A549 (cell line): ENCODE results near the gene HOXC12. TPM values are rescaled to one million over a fixed set of nuclear protein-coding genes. Genes with fewer than 3 reads are reported as not detected.

Experiments
- ATAC-seq, 2 experiments: fragments of 200-7000 bp in 1 of 2; fragments of >200 bp in 1 of 2; cut with Nextera tagmentation in 1 of 2; cut with Tn5 transposase in 1 of 2; 3 replicates each; pipeline versions ENCODE4 v1.8.0 to v1.9.1; 2018 to 2020; ENCODE audit warnings: mild to moderate bottlenecking in 1 of 2, moderate library complexity in 1 of 2
- CTCF ChIA-PET: fragments of 300-600 bp; sonication (Branson Sonifier 250); formaldehyde crosslinking; extraction: SDS; loops from one replicate; lab custom pipeline; 2021; ENCODE audit warnings: antibody characterized with exemption, inconsistent platforms; lab: Yijun Ruan, JAX
- POLR2A ChIA-PET: fragments of 350-600 bp; formaldehyde crosslinking; extraction: SDS; loops from one replicate; lab custom pipeline; 2021; ENCODE audit warnings: antibody characterized with exemption, inconsistent platforms; lab: Yijun Ruan, JAX
- DNase-seq, 2 experiments: peaks; one replicate each; pipeline versions ENCODE4 v3.0.0 to v3.0.0-alpha.2; 2011 to 2016; ENCODE audit warnings: low read depth in 1 of 2, low spot score in 1 of 2
- FAIRE-seq: peaks from 2 replicates; lab custom pipeline; 2011; peaks lifted over from hg19 to GRCh38; lab: Jason Lieb, UNC
- H3K27ac ChIP-seq, 2 experiments: fragments of >200 bp; sonication (Bioruptor Twin); formaldehyde crosslinking; 3 replicates each; pipeline ENCODE4 v1.5.1; 2016 to 2017
- H3K4me1 ChIP-seq: fragments of >200 bp; sonication (Bioruptor Twin); formaldehyde crosslinking; 3 replicates; pipeline ENCODE4 v1.6.1; 2016
- H3K4me2 ChIP-seq: fragments of >200 bp; sonication (Bioruptor Twin); formaldehyde crosslinking; 3 replicates; pipeline ENCODE4 v1.6.1; 2016
- H3K4me3 ChIP-seq: fragments of >200 bp; sonication (Bioruptor Twin); formaldehyde crosslinking; 3 replicates; pipeline ENCODE4 v1.5.1; 2016
- H3K9me3 ChIP-seq: fragments of >200 bp; sonication (Bioruptor Twin); formaldehyde crosslinking; 3 replicates; pipeline ENCODE4 v1.6.1; 2016
- CBX2 ChIP-seq: fragments of 200-600 bp; sonication (generic); IDR thresholded peaks from 2 replicates; pipeline ENCODE4 v1.6.1; 2016; ENCODE audit warnings: low read depth, mild to moderate bottlenecking, borderline replicate concordance
- CBX8 ChIP-seq: fragments of 200-600 bp; sonication (generic); IDR thresholded peaks from 2 replicates; pipeline ENCODE4 v1.6.1; 2016
- EHF ChIP-seq: fragments of 250-450 bp; sonication (Bioruptor Pico); IDR thresholded peaks from 2 replicates; pipeline ENCODE4 v1.5.0; 2020; ENCODE audit warnings: mild to moderate bottlenecking
- EP300 ChIP-seq, 2 experiments: fragments of >200 bp; sonication (Bioruptor Twin); formaldehyde crosslinking; IDR thresholded peaks; 2 replicates in 1 of 2; 3 replicates in 1 of 2; pipeline ENCODE4 v1.6.1; 2016 to 2017
- HDAC2 ChIP-seq: fragments of 200-600 bp; sonication (generic); IDR thresholded peaks from 2 replicates; pipeline ENCODE4 v1.6.1; 2016
- HES2 ChIP-seq: fragments of >200 bp; sonication (Bioruptor Twin); formaldehyde crosslinking; IDR thresholded peaks from 2 replicates; pipeline ENCODE4 v1.6.1; 2016
- HEYL ChIP-seq: fragments of 250-450 bp; sonication (Bioruptor Pico); IDR thresholded peaks from 2 replicates; pipeline ENCODE4 v1.8.0; 2021; ENCODE audit warnings: mild to moderate bottlenecking, moderate library complexity
- HMGXB4 ChIP-seq: fragments of 250-450 bp; sonication (Bioruptor Pico); IDR thresholded peaks from 2 replicates; pipeline ENCODE4 v1.5.0; 2021; ENCODE audit warnings: mild to moderate bottlenecking, moderate library complexity, borderline replicate concordance
- HOXB13 ChIP-seq: fragments of 250-450 bp; sonication (Bioruptor Pico); IDR thresholded peaks from 2 replicates; pipeline ENCODE4 v1.5.0; 2020; ENCODE audit warnings: low read depth, mild to moderate bottlenecking, moderate library complexity
- JUNB ChIP-seq: fragments of >200 bp; sonication (Bioruptor Twin); formaldehyde crosslinking; IDR thresholded peaks from 2 replicates; pipeline ENCODE4 v1.6.1; 2016
- KDM1A ChIP-seq: fragments of 200-600 bp; sonication (generic); IDR thresholded peaks from 2 replicates; pipeline ENCODE4 v1.6.1; 2016; ENCODE audit warnings: low read depth, mild to moderate bottlenecking
- MAX ChIP-seq: IDR thresholded peaks from 2 replicates; pipeline ENCODE4 v1.6.1; 2012
- POLR2AphosphoS2 ChIP-seq: conservative IDR thresholded peaks from 2 replicates; pipeline ENCODE4 v1.6.1; 2012; ENCODE audit warnings: low read length, improper control_type of control experiment, inconsistent platforms
- RCOR1 ChIP-seq: fragments of 150-350 bp; IDR thresholded peaks from 2 replicates; pipeline ENCODE4 v1.6.1; 2014; ENCODE audit warnings: antibody characterized with exemption, low read length, low read depth
- REST ChIP-seq: fragments of 200-600 bp; sonication (generic); IDR thresholded peaks from 2 replicates; pipeline ENCODE4 v1.6.1; 2016; ENCODE audit warnings: antibody characterized with exemption, mild to moderate bottlenecking, moderate library complexity
- RNF2 ChIP-seq: fragments of 200-600 bp; sonication (generic); IDR thresholded peaks from 2 replicates; pipeline ENCODE4 v1.6.1; 2016; ENCODE audit warnings: low read depth, mild to moderate bottlenecking, antibody characterized with exemption, moderate library complexity, borderline replicate concordance
- ZC3H11A ChIP-seq: fragments of 450-650 bp; IDR thresholded peaks from 2 replicates; pipeline ENCODE4 v1.6.1; 2014; ENCODE audit warnings: antibody characterized with exemption, mild to moderate bottlenecking
- ZFP36 ChIP-seq: fragments of 450-650 bp; IDR thresholded peaks from 2 replicates; pipeline ENCODE4 v1.6.1; 2014; ENCODE audit warnings: borderline replicate concordance; ENCODE audit not compliant: partially characterized antibody
- WGBS: methylation state at CpG from one replicate; pipeline ENCODE4 v1.1.6; 2017; ENCODE audit errors: missing lambda C conversion rate; 5-methylcytosine and 5-hydroxymethylcytosine counted together
- polyA plus RNA-seq, 4 experiments: library from polyadenylated mRNA; depleted of rRNA in 3 of 4; stranded (reverse); fragments of >200 nt; fragmentation: RNase III in 1 of 4; extraction: RNeasy Plus Mini Kit Qiagen cat#74134 plus additional on column Dnase treatment in 1 of 4; gene quantifications; 2 replicates in 3 of 4; 3 replicates in 1 of 4; pipeline ENCODE4 v1.2.3, GENCODE V29; 2011 to 2017

HOXC12 gene
- polyA plus RNA-seq, 2 of the 4 experiments (the other 2 are of a cell fraction): not detected

GRCh38 chr12:53935383-53936341, 19.0 kb upstream of the HOXC12 start:
- no peak for DNase-seq
- peaks cover 11% of the 10 kb centered on the region; the same call in 2 of the 3 replicates for H3K4me1 ChIP-seq
- no peak overlapping the region for H3K4me3 ChIP-seq
- ATAC-seq: no peak
- no peak overlapping the region for H3K4me2 ChIP-seq
- FAIRE-seq: no peak
- POLR2A ChIA-PET: interaction anchor here (0.6 kb wide), 1 partner anchor 151 kb away, joined by 8 read pairs; no protein-coding TSS in a partner anchor
- WGBS: 84% methylated on average over 49 of the region's 49 CpGs
- TF ChIP-seq RNF2: no peak
- TF ChIP-seq JUNB: no peak
- H3K9me3 ChIP-seq: no peaks in the 10 kb centered on the region
- no peak overlapping the region for H3K27ac ChIP-seq
- CTCF ChIA-PET: no interaction called here

GRCh38 chr12:53937099-53937498, 17.6 kb upstream of the HOXC12 start:
- H3K4me1 ChIP-seq: peaks cover 20% of the 10 kb centered on the region; the same call in 2 of the 3 replicates
- CTCF ChIA-PET: interaction anchor here (0.7 kb wide), 1 partner anchor 191 kb away, joined by 3 read pairs; no protein-coding TSS in a partner anchor
- DNase-seq: no peak
- TF ChIP-seq HOXB13 (no peak), KDM1A (no peak), ZFP36 (no peak), MAX (no peak), HMGXB4 (CRISPR knock-in tag) (no peak), CBX2 (no peak), CBX8 (no peak), RCOR1 (no peak), ZC3H11A (no peak)
- POLR2A ChIA-PET: no interaction called here
- ATAC-seq: no peak
- H3K4me2 ChIP-seq: no peak overlapping the region
- no peak overlapping the region for H3K4me3 ChIP-seq
- WGBS: 81% methylated on average over 12 of the region's 12 CpGs
- no peak for FAIRE-seq
- no peak overlapping the region for H3K27ac ChIP-seq
- no peaks in the 10 kb centered on the region for H3K9me3 ChIP-seq

GRCh38 chr12:53937596-53938325, 16.9 kb upstream of the HOXC12 start:
- peak overlapping the region; percentile 46 for H3K4me3 ChIP-seq
- no peaks in the 10 kb centered on the region for H3K9me3 ChIP-seq
- ChIA-PET CTCF (interaction anchor here (0.7 to 3.6 kb wide), 7 partner anchors 10 to 192 kb away, joined by 3 to 18 read pairs (median 4); partner anchors contain the start of gene HOXC8), POLR2A (interaction anchor here (0.5 to 1.0 kb wide), 5 partner anchors 8 to 169 kb away, joined by 3 to 5 read pairs (median 3); partner anchors contain the start of gene HOXC10)
- WGBS: 58% methylated on average over 23 of the region's 23 CpGs
- FAIRE-seq: no peak
- H3K27ac ChIP-seq: peak overlapping the region; percentile 59 to 72
- ATAC-seq: no peak
- H3K4me1 ChIP-seq: peaks cover 20% of the 10 kb centered on the region; the same call in 2 of the 3 replicates
- peak overlapping the region; percentile 70 for H3K4me2 ChIP-seq
- DNase-seq: no peak
- TF ChIP-seq POLR2AphosphoS2: no peak
- TF ChIP-seq HEYL (CRISPR knock-in tag): no peak
- TF ChIP-seq REST: no peak
- TF ChIP-seq EHF (CRISPR knock-in tag): no peak
- no peak for TF ChIP-seq ZC3H11A
- TF ChIP-seq EP300 (IDR thresholded peaks at IDR 0.05): no peak
- TF ChIP-seq HOXB13: no peak
- no peak for TF ChIP-seq HES2
- TF ChIP-seq HMGXB4 (CRISPR knock-in tag): no peak
- no peak for TF ChIP-seq HDAC2
- TF ChIP-seq, all 56 proteins: peak for 0
